ENCODE results near the gene LTBP3. TPM values are rescaled to one million over a fixed set of nuclear protein-coding genes. Genes with fewer than 3 reads are reported as not detected.

Gene LTBP3
- total and polyA plus RNA-seq, 9 of the 15 experiments (the other 6 are each of a cell fraction or from before 2014, with no cell fraction given): 0.06 to 20.5 (median 4.8) TPM

- TF ChIP-seq E2F6 (IDR thresholded peaks at IDR 0.05; ENCODE audit: borderline replicate concordance in 1 of 2, extremely low read depth in 1 of 2, insufficient read depth in 1 of 2, insufficient read length in 1 of 2, low read depth in 1 of 2, low read length in 1 of 2, poor library complexity in 1 of 2, severe bottlenecking in 1 of 2) (peak; percentile 56 to 79), CHD1 (IDR thresholded peaks at IDR 0.05; ENCODE audit: low read length) (no peak), POLR3A (IDR thresholded peaks at IDR 0.05; ENCODE audit: borderline replicate concordance, extremely low read depth, insufficient read depth, insufficient read length) (no peak), JUNB (CRISPR knock-in tag; conservative IDR thresholded peaks at IDR 0.05) (no peak), MXD1 (CRISPR knock-in tag; IDR thresholded peaks at IDR 0.05; ENCODE audit: borderline replicate concordance, poor library complexity, severe bottlenecking) (no peak), ZBED1 (IDR thresholded peaks at IDR 0.05) (no peak), LCOR (CRISPR knock-in tag; IDR thresholded peaks at IDR 0.05) (0 out of 2 replicates have a peak, but pooled peaks have one; percentile 31), LARP7 (IDR thresholded peaks at IDR 0.05) (no peak), NCOA4 (IDR thresholded peaks at IDR 0.05; ENCODE audit: partially characterized antibody) (no peak), ZNF561 (CRISPR knock-in tag; conservative IDR thresholded peaks at IDR 0.05) (no peak), NFYB (IDR thresholded peaks at IDR 0.05; ENCODE audit: extremely low read depth, insufficient read length) (no peak), ZNF280B (CRISPR knock-in tag; IDR thresholded peaks at IDR 0.05) (no peak), ZNF133 (CRISPR knock-in tag; IDR thresholded peaks at IDR 0.05) (no peak), ZBTB1 (CRISPR knock-in tag; IDR thresholded peaks at IDR 0.05; ENCODE audit: borderline replicate concordance, low read depth) (peak; percentile 76; the same call in 1 of the 2 replicates), KHSRP (IDR thresholded peaks at IDR 0.05) (no peak), RHOXF2B (CRISPR knock-in tag; conservative IDR thresholded peaks at IDR 0.05) (no peak), MED1 (CRISPR knock-in tag; IDR thresholded peaks at IDR 0.05; ENCODE audit: borderline replicate concordance) (no peak), CEBPG (CRISPR knock-in tag; IDR thresholded peaks at IDR 0.05) (no peak), CEBPG (tag; conservative IDR thresholded peaks at IDR 0.05 in 1 of 2, IDR thresholded peaks at IDR 0.05 in 1 of 2) (no peak), PURB (CRISPR knock-in tag; IDR thresholded peaks at IDR 0.05; ENCODE audit: low read depth) (no peak), CEBPZ (IDR thresholded peaks at IDR 0.05; ENCODE audit: borderline replicate concordance, low read depth, low read length) (no peak)
Measured at GRCh38 chr11:65574109-65574810, 16.1 kb upstream of the LTBP3 start (continued).
